Keratinocyte (primary cell): ENCODE results near the gene OPTC.

Experiments used
- EZH2 ChIP-seq: IDR thresholded peaks from one replicate; pipeline ENCODE4 v1.6.1; 2012; ENCODE audit warnings: inconsistent platforms, mild to moderate bottlenecking, low read length, moderate library complexity
- TF ChIP-seq, protein P1 (sequence below), 3 experiments: IDR thresholded peaks in 1 of 3; conservative IDR thresholded peaks in 1 of 3; optimal IDR thresholded peaks in 1 of 3; 2 replicates in 2 of 3; 3 replicates in 1 of 3; pipeline versions ENCODE3 to v1.5.1; 2011; ENCODE audit warnings: low read length in 3 of 3, mild to moderate bottlenecking in 3 of 3, moderate library complexity in 2 of 3, control low read depth in 1 of 3, inconsistent platforms in 1 of 3; ENCODE audit not compliant: insufficient read depth in 2 of 3; ENCODE audit errors: extremely low read depth in 1 of 3

- TF ChIP-seq, protein P1, sequence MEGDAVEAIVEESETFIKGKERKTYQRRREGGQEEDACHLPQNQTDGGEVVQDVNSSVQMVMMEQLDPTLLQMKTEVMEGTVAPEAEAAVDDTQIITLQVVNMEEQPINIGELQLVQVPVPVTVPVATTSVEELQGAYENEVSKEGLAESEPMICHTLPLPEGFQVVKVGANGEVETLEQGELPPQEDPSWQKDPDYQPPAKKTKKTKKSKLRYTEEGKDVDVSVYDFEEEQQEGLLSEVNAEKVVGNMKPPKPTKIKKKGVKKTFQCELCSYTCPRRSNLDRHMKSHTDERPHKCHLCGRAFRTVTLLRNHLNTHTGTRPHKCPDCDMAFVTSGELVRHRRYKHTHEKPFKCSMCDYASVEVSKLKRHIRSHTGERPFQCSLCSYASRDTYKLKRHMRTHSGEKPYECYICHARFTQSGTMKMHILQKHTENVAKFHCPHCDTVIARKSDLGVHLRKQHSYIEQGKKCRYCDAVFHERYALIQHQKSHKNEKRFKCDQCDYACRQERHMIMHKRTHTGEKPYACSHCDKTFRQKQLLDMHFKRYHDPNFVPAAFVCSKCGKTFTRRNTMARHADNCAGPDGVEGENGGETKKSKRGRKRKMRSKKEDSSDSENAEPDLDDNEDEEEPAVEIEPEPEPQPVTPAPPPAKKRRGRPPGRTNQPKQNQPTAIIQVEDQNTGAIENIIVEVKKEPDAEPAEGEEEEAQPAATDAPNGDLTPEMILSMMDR (optimal IDR thresholded peaks at IDR 0.05 in 1 of 3, IDR thresholded peaks at IDR 0.05 in 1 of 3, conservative IDR thresholded peaks at IDR 0.05 in 1 of 3; ENCODE audit: extremely low read depth in 1 of 3, insufficient read depth in 2 of 3, low read length in 3 of 3) = no peak
- no peak for TF ChIP-seq EZH2
Observed at GRCh38 chr1:203524824-203525223, 30.9 kb downstream of the OPTC start.
